Neuronal stem cell (in vitro differentiated cells): ENCODE data around the gene NR3C2.
A peak's percentile ranks its signal among the peaks of the same experiment; 100 is the strongest.

Experiments used
- DNase-seq: peaks from one replicate; pipeline ENCODE4 v3.0.0-alpha.2; 2013; ENCODE audit warnings: low spot score
- H2AFZ ChIP-seq: one replicate; pipeline ENCODE4 v1.6.1; 2013; ENCODE audit warnings: mild to moderate bottlenecking, low read length, inconsistent platforms
- H2AK5ac ChIP-seq: 2 replicates; pipeline ENCODE4 v1.6.1; 2013; ENCODE audit warnings: low read depth, mild to moderate bottlenecking, inconsistent platforms, low read length, moderate library complexity, mixed read lengths
- H2BK120ac ChIP-seq: 2 replicates; pipeline ENCODE4 v1.6.1; 2013; ENCODE audit warnings: low read depth, mild to moderate bottlenecking, inconsistent platforms, low read length, moderate library complexity, mixed read lengths
- H2BK12ac ChIP-seq: one replicate; pipeline ENCODE4 v1.6.1; 2013; ENCODE audit warnings: low read length, inconsistent platforms
- H2BK15ac ChIP-seq: 2 replicates; pipeline ENCODE4 v1.6.1; 2013; ENCODE audit warnings: mild to moderate bottlenecking, low read length, inconsistent platforms, mixed read lengths
- H2BK5ac ChIP-seq: one replicate; pipeline ENCODE4 v1.6.1; 2013; ENCODE audit warnings: inconsistent platforms, mild to moderate bottlenecking, low read length, moderate library complexity
- H3K14ac ChIP-seq: one replicate; pipeline ENCODE4 v1.6.1; 2013; ENCODE audit warnings: low read length, inconsistent platforms
- H3K18ac ChIP-seq: 2 replicates; pipeline ENCODE4 v1.6.1; 2013; ENCODE audit warnings: low read length, inconsistent platforms
- H3K23ac ChIP-seq: 2 replicates; pipeline ENCODE4 v1.6.1; 2013; ENCODE audit warnings: low read depth, mild to moderate bottlenecking, mixed read lengths, low read length, inconsistent platforms; ENCODE audit not compliant: poor library complexity
- H3K27ac ChIP-seq: replicated peaks from 3 replicates; pipeline ENCODE4 v1.5.1; 2013; ENCODE audit warnings: low read length, inconsistent platforms
- H3K27me3 ChIP-seq, 3 experiments: 2 replicates each; pipeline ENCODE4 v1.6.1; 2013; ENCODE audit warnings: low read length in 3 of 3, mild to moderate bottlenecking in 2 of 3, inconsistent platforms in 1 of 3, low read depth in 1 of 3, mixed read lengths in 1 of 3, moderate library complexity in 1 of 3; ENCODE audit not compliant: control insufficient read depth in 3 of 3, insufficient read depth in 3 of 3
- H3K36me3 ChIP-seq, 2 donors: replicated peaks in 1 of 2; 2 replicates each; pipeline ENCODE4 v1.6.1; 2013; ENCODE audit warnings: low read length in 2 of 2; ENCODE audit not compliant: control insufficient read depth in 2 of 2, insufficient read depth in 2 of 2
- H3K4ac ChIP-seq: 2 replicates; pipeline ENCODE4 v1.6.1; 2013; ENCODE audit warnings: inconsistent platforms, mild to moderate bottlenecking, low read length, moderate library complexity
- H3K4me1 ChIP-seq, 2 donors: 1 replicate in 1 of 2; 2 replicates in 1 of 2; pipeline ENCODE4 v1.6.1; 2013; ENCODE audit warnings: low read length in 2 of 2, low read depth in 1 of 2; ENCODE audit not compliant: control insufficient read depth in 2 of 2, insufficient read depth in 1 of 2
- H3K4me2 ChIP-seq: one replicate; pipeline ENCODE4 v1.6.1; 2013; ENCODE audit warnings: mild to moderate bottlenecking, low read length, inconsistent platforms; ENCODE audit not compliant: insufficient read depth, poor library complexity, severe bottlenecking
- H3K4me3 ChIP-seq, 2 donors: 2 replicates each; pipeline ENCODE4 v1.5.1; 2013; ENCODE audit warnings: low read length in 2 of 2, mild to moderate bottlenecking in 2 of 2, inconsistent platforms in 1 of 2, moderate library complexity in 1 of 2
- H3K79me1 ChIP-seq: one replicate; pipeline ENCODE4 v1.6.1; 2013; ENCODE audit warnings: low read depth, mild to moderate bottlenecking, inconsistent platforms, low read length, moderate library complexity
- H3K9ac ChIP-seq: one replicate; pipeline ENCODE4 v1.6.1; 2013; ENCODE audit warnings: mild to moderate bottlenecking, low read depth, low read length, inconsistent platforms; ENCODE audit not compliant: poor library complexity
- H3K9me3 ChIP-seq, 2 donors: replicated peaks in 1 of 2; 2 replicates each; pipeline versions ENCODE3 to v1.6.1; 2013; ENCODE audit warnings: low read length in 2 of 2, mild to moderate bottlenecking in 2 of 2, inconsistent platforms in 1 of 2, low read depth in 1 of 2, mixed read lengths in 1 of 2, moderate library complexity in 1 of 2; ENCODE audit not compliant: control insufficient read depth in 2 of 2, insufficient read depth in 1 of 2
- H4K8ac ChIP-seq: one replicate; pipeline ENCODE4 v1.6.1; 2013; ENCODE audit warnings: low read depth, mild to moderate bottlenecking, inconsistent platforms, low read length, moderate library complexity
- H4K91ac ChIP-seq: one replicate; pipeline ENCODE4 v1.6.1; 2013; ENCODE audit warnings: low read length, low read depth, mild to moderate bottlenecking, inconsistent platforms; ENCODE audit not compliant: poor library complexity
- WGBS, 2 donors: extraction: QIAGEN DNeasy Blood & Tissue Kit; methylation state at CpG; one replicate each; pipeline ENCODE4 v1.1.7; 2013; ENCODE audit warnings: missing lambda C conversion rate in 2 of 2, mixed read lengths in 1 of 2; ENCODE audit not compliant: insufficient read length in 2 of 2, insufficient replicate concordance in 1 of 2; ENCODE audit errors: extremely low coverage in 2 of 2; 5-methylcytosine and 5-hydroxymethylcytosine counted together

Gene NR3C2

DNA sequence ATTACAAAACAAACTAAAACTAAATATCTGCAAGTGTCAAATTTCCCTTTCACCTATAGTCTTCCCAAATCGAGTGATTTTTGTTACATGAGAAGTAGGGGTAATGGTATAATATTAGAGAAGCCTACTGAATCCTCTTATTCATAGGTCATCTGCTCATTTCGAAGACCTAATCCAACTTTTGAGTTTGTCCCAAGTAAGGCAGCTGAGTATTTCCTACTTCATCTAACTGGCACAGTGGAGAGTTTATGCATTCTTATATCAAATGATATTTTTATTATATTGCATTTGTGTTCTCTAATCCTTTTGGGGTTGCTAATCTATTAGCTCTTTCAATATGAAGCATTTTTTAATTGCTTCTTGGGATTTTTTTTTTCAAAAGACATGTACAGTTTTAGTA is 7.7 kb upstream of the NR3C2 start:
- H3K14ac ChIP-seq = no peak overlapping the region
- WGBS, 2 donors = no CpG with 5 or more reads among the region's 2 CpGs
- no peaks in the 10 kb centered on the region for H3K9me3 ChIP-seq
- no peak overlapping the region for H2BK5ac ChIP-seq
- no peak overlapping the region for H2AFZ ChIP-seq
- H3K4ac ChIP-seq = no peak overlapping the region
- no peak overlapping the region for H3K23ac ChIP-seq
- H4K91ac ChIP-seq = no peak overlapping the region
- H2BK120ac ChIP-seq = no peak overlapping the region
- H3K4me3 ChIP-seq = no peak overlapping the region
- no peak overlapping the region for H3K4me2 ChIP-seq
- no peak overlapping the region for H2BK12ac ChIP-seq
- peaks cover 0 to 2% of the 10 kb centered on the region in 2 donors for H3K4me1 ChIP-seq
- no peak overlapping the region for H3K18ac ChIP-seq
- no peak overlapping the region for H2BK15ac ChIP-seq
- H3K27ac ChIP-seq = no peak overlapping the region
- peaks cover 0 to 25% (median 0%) of the 10 kb centered on the region in 3 experiments for H3K27me3 ChIP-seq
- no peaks in the 10 kb centered on the region for H3K79me1 ChIP-seq
- no peak overlapping the region for H3K9ac ChIP-seq
- no peak for DNase-seq
- no peak overlapping the region for H4K8ac ChIP-seq
- no peaks in the 10 kb centered on the region for H3K36me3 ChIP-seq
- no peak overlapping the region for H2AK5ac ChIP-seq

DNA sequence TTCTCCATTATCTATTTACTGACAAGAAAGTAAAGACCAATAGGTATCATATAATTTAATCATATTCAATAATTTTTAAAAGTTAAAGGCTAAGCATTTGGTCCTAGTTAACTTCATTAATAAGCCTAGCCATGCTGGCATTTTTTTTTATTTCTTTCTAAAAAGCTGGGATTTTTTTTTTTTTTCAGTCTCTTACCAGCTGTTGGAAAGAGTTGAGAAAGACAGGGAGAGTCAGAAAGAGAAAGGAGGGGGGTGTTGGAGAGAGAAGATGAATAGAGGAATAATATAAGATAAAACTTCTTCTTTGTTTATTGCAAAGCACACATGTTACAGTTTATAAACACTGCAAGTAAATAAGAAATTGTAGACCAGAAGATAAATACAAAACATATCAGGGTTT is 5.9 kb upstream of the NR3C2 start:
- H3K18ac ChIP-seq = no peak overlapping the region
- no peak overlapping the region for H2BK5ac ChIP-seq
- no peak overlapping the region for H3K4ac ChIP-seq
- H2BK15ac ChIP-seq = no peak overlapping the region
- H3K4me2 ChIP-seq = no peak overlapping the region
- peaks cover 6 to 43% (median 14%) of the 10 kb centered on the region in 3 experiments for H3K27me3 ChIP-seq
- no peak overlapping the region for H4K8ac ChIP-seq
- H3K4me1 ChIP-seq = peaks cover 0 to 2% of the 10 kb centered on the region in 2 donors
- H2BK120ac ChIP-seq = no peak overlapping the region
- no peak overlapping the region for H2BK12ac ChIP-seq
- no peak overlapping the region for H2AFZ ChIP-seq
- no peak overlapping the region for H4K91ac ChIP-seq
- H3K79me1 ChIP-seq = no peaks in the 10 kb centered on the region
- H3K27ac ChIP-seq = no peak overlapping the region
- no peak overlapping the region for H3K23ac ChIP-seq
- DNase-seq = no peak
- H3K14ac ChIP-seq = no peak overlapping the region
- H3K36me3 ChIP-seq = no peaks in the 10 kb centered on the region
- H3K9me3 ChIP-seq = no peaks in the 10 kb centered on the region
- no peak overlapping the region for H3K9ac ChIP-seq
- no peak overlapping the region for H3K4me3 ChIP-seq
- no peak overlapping the region for H2AK5ac ChIP-seq

DNA sequence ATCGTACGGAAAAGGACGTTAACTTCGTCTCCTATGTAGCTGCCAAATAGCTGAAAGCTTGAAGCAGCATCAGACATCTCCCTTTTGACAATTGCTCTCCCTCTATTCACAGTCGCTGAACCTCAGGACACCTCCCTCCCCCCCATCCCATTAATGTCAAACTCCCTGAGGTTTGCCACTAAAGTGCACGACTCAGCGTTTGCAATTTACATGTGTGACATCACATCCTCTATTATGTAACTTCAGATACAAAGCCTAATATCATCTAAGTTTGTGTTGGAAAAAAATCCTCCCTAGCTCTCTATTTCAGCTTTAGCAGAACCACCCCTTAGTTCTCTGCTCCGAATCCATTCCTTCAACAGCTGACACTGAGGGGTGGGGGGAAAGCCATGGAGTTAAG is 5.5 kb upstream of the NR3C2 start:
- no peak overlapping the region for H2BK12ac ChIP-seq
- no peak overlapping the region for H3K23ac ChIP-seq
- H4K91ac ChIP-seq = no peak overlapping the region
- no CpG with 5 or more reads among the region's 8 CpGs for WGBS, 2 donors
- no peak overlapping the region for H3K27ac ChIP-seq
- H2AK5ac ChIP-seq = no peak overlapping the region
- H3K79me1 ChIP-seq = no peaks in the 10 kb centered on the region
- H2BK120ac ChIP-seq = no peak overlapping the region
- no peak overlapping the region for H2BK5ac ChIP-seq
- no peak overlapping the region for H3K9ac ChIP-seq
- H3K9me3 ChIP-seq = no peaks in the 10 kb centered on the region
- no peak overlapping the region for H3K14ac ChIP-seq
- H3K18ac ChIP-seq = no peak overlapping the region
- no peak overlapping the region for H4K8ac ChIP-seq
- H3K4me1 ChIP-seq = peaks cover 0 to 2% of the 10 kb centered on the region in 2 donors
- H3K4ac ChIP-seq = no peak overlapping the region
- no peak overlapping the region for H2AFZ ChIP-seq
- no peak for DNase-seq
- H2BK15ac ChIP-seq = no peak overlapping the region
- no peaks in the 10 kb centered on the region for H3K36me3 ChIP-seq
- H3K4me2 ChIP-seq = no peak overlapping the region
- no peak overlapping the region for H3K4me3 ChIP-seq
- H3K27me3 ChIP-seq = peaks cover 8 to 48% (median 19%) of the 10 kb centered on the region in 3 experiments

DNA sequence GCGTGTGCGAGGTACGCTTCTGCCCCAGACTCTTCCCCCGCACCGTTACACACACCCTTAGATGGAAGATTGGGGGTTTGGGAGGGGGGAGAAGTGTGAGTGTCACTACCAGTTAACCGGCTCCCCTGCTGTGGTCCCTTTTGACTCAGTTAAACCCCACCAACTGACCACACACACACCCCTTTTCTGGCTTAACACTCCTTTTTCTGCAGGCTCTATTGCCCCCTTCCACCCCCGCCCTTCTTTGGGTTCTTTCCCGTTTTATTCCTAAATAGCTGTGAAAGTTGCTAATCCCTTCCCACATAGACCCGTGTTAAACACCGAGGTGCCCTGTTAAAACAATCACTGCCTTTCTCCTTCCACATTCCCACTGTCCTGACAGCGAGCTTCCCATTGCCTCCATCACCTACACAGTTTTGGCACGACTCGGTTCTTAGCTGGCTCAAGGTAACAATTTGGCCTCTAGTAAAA is 3.7 kb upstream of the NR3C2 start:
- peak; percentile 27 for DNase-seq
- Histone ChIP-seq H3K4ac (no peak overlapping the region), H2BK15ac (peak overlapping the region; percentile 56), H2AFZ (peak overlapping the region; percentile 83), H3K9ac (no peak overlapping the region), H3K23ac (peak overlapping the region; percentile 59), H3K4me2 (peak overlapping the region; percentile 87), H3K4me1 (peaks cover 0 to 2% of the 10 kb centered on the region in 2 donors), H3K9me3 (no peaks in the 10 kb centered on the region), H3K27me3 (peaks cover 9 to 61% (median 31%) of the 10 kb centered on the region in 3 experiments), H3K14ac (no peak overlapping the region), H2BK120ac (no peak overlapping the region), H4K91ac (no peak overlapping the region), H2BK5ac (no peak overlapping the region), H3K36me3 (no peaks in the 10 kb centered on the region), H2BK12ac (no peak overlapping the region), H4K8ac (no peak overlapping the region), H3K79me1 (no peaks in the 10 kb centered on the region), H3K18ac (peak overlapping the region; percentile 97), H3K4me3 (peak overlapping the region; percentile 42 to 92), H2AK5ac (no peak overlapping the region), H3K27ac (no peak overlapping the region)
- WGBS, 2 donors = no CpG with 5 or more reads among the region's 13 CpGs
